OCI-LY1 (cell line): ENCODE measurements around the gene DTNBP1.

Experiments
- H2AFZ ChIP-seq: fragments of 200-600 bp; sonication (generic), shearing (Covaris generic); 2 replicates; pipeline ENCODE4 v1.6.0; 2014; ENCODE audit warnings: antibody characterized with exemption, mild to moderate bottlenecking, low read length
- H3F3A ChIP-seq: fragments of 200-600 bp; sonication (generic), shearing (Covaris generic); 2 replicates; pipeline ENCODE4 v1.6.0; 2014; ENCODE audit warnings: mild to moderate bottlenecking, antibody characterized with exemption, low read length, moderate library complexity; ENCODE audit not compliant: insufficient read depth
- H3K27ac ChIP-seq: fragments of 200-600 bp; sonication (generic); 2 replicates; pipeline ENCODE4 v1.5.1; 2014; ENCODE audit warnings: low read length, mixed run types, mild to moderate bottlenecking, low read depth; ENCODE audit not compliant: poor library complexity, severe bottlenecking
- H3K27me3 ChIP-seq: fragments of 200-600 bp; sonication (generic); 2 replicates; pipeline ENCODE4 v1.6.0; 2014; ENCODE audit warnings: antibody characterized with exemption, mild to moderate bottlenecking, low read length, moderate library complexity; ENCODE audit not compliant: insufficient read depth
- H3K36me3 ChIP-seq: fragments of 200-600 bp; sonication (generic); 2 replicates; pipeline ENCODE4 v1.6.1; 2014; ENCODE audit warnings: mild to moderate bottlenecking, antibody characterized with exemption, low read length, moderate library complexity, mixed read lengths; ENCODE audit not compliant: insufficient read depth
- H3K4me1 ChIP-seq: fragments of 200-600 bp; sonication (generic); 2 replicates; pipeline ENCODE4 v1.5.1; 2014; ENCODE audit warnings: mild to moderate bottlenecking, low read length, moderate library complexity; ENCODE audit not compliant: insufficient read depth, severe bottlenecking
- H3K4me2 ChIP-seq: fragments of 200-600 bp; sonication (generic), shearing (Covaris generic); 2 replicates; pipeline ENCODE4 v1.6.1; 2014; ENCODE audit warnings: low read length
- H3K4me3 ChIP-seq: fragments of 200-600 bp; sonication (generic); 2 replicates; pipeline ENCODE4 v1.5.1; 2014; ENCODE audit warnings: low read length, low read depth, mild to moderate bottlenecking, mixed read lengths; ENCODE audit not compliant: poor library complexity, severe bottlenecking
- H3K79me2 ChIP-seq: fragments of 200-600 bp; shearing (Covaris generic); 2 replicates; pipeline ENCODE4 v1.6.1; 2016; ENCODE audit warnings: mixed run types, low read length, mixed read lengths; ENCODE audit not compliant: insufficient read depth
- H3K9ac ChIP-seq: fragments of 200-600 bp; sonication (generic), shearing (Covaris generic); 2 replicates; pipeline ENCODE4 v1.6.1; 2014; ENCODE audit warnings: mild to moderate bottlenecking, low read length, mixed read lengths
- H3K9me2 ChIP-seq: fragments of 200-600 bp; sonication (generic), shearing (Covaris generic); 2 replicates; pipeline ENCODE4 v1.6.1; 2014; ENCODE audit warnings: low read depth, mild to moderate bottlenecking, low read length, mixed read lengths
- H3K9me3 ChIP-seq: fragments of 200-600 bp; shearing (Covaris generic); 2 replicates; pipeline ENCODE4 v1.6.1; 2014; ENCODE audit warnings: low read length, mixed read lengths
- H4K20me1 ChIP-seq: fragments of 200-600 bp; sonication (generic), shearing (Covaris generic); 2 replicates; pipeline ENCODE4 v1.6.0; 2016; ENCODE audit warnings: mild to moderate bottlenecking, low read length; ENCODE audit not compliant: insufficient read depth
- EZH2 ChIP-seq: fragments of 200-600 bp; sonication (generic), shearing (Covaris generic); IDR thresholded peaks from 2 replicates; pipeline ENCODE4 v1.8.0; 2017; ENCODE audit warnings: borderline replicate concordance, mixed run types, mild to moderate bottlenecking, antibody characterized with exemption, low read length, moderate library complexity, mixed read lengths
- TF ChIP-seq, protein P1 (sequence below): fragments of 200-600 bp; sonication (generic), shearing (Covaris generic); IDR thresholded peaks from 2 replicates; pipeline ENCODE4 v1.5.1; 2017; ENCODE audit warnings: mild to moderate bottlenecking, antibody characterized with exemption, low read length, moderate library complexity, mixed read lengths

DTNBP1 gene

DNA sequence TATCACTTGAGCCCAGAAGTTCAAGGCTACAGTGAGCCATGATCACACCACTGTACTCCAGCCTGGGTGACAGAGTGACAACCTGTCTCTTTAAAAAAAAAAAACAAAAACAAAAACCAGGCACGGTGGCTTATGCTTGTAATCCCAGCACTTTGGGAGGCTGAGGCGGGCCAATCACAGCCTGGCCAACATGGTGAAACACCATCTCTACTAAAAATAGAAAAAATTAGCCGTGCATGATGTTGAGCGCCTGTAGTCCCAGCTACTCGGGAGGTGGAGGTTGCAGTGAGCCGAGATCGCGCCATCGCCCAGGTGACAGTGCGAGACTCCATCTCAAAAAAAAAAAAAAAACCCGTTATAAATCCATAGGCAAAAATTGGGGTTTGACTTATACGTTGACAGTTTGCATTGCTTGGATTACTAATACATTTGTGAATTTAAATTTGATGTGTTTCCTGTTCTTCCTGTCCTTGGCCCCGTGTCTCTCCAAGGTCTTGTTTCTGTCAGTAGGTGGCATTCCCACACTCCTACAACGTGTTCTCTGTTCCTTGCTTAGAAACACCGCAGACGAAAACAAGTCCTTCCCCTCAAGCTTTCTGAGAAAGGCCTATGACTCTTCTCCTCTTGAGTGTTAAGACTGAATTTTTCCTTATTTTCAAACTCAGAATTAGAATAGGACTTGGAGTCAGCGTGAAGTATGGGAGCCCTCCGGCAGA, 147.0 kb downstream of the DTNBP1 start:
- H3K4me2 ChIP-seq = peak overlapping the region; percentile 43; the same call in 1 of the 2 replicates
- H3K9me2 ChIP-seq = no peaks in the 10 kb centered on the region
- peak overlapping the region; percentile 16 for H3K4me3 ChIP-seq
- H3K4me1 ChIP-seq = peaks cover 18% of the 10 kb centered on the region
- H2AFZ ChIP-seq = no peak overlapping the region
- no peaks in the 10 kb centered on the region for H3K27me3 ChIP-seq
- H3K9me3 ChIP-seq = no peaks in the 10 kb centered on the region
- no peak overlapping the region for H3K9ac ChIP-seq
- H4K20me1 ChIP-seq = no peaks in the 10 kb centered on the region
- TF ChIP-seq EZH2 = no peak
- TF ChIP-seq, protein P1, sequence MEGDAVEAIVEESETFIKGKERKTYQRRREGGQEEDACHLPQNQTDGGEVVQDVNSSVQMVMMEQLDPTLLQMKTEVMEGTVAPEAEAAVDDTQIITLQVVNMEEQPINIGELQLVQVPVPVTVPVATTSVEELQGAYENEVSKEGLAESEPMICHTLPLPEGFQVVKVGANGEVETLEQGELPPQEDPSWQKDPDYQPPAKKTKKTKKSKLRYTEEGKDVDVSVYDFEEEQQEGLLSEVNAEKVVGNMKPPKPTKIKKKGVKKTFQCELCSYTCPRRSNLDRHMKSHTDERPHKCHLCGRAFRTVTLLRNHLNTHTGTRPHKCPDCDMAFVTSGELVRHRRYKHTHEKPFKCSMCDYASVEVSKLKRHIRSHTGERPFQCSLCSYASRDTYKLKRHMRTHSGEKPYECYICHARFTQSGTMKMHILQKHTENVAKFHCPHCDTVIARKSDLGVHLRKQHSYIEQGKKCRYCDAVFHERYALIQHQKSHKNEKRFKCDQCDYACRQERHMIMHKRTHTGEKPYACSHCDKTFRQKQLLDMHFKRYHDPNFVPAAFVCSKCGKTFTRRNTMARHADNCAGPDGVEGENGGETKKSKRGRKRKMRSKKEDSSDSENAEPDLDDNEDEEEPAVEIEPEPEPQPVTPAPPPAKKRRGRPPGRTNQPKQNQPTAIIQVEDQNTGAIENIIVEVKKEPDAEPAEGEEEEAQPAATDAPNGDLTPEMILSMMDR = peak; percentile 19; the same call in 1 of the 2 replicates
- H3F3A ChIP-seq = no peaks in the 10 kb centered on the region
- H3K79me2 ChIP-seq = no peaks in the 10 kb centered on the region
- peaks cover 8% of the 10 kb centered on the region; the same call in 1 of the 2 replicates for H3K36me3 ChIP-seq
- peak overlapping the region; percentile 52 for H3K27ac ChIP-seq

DNA sequence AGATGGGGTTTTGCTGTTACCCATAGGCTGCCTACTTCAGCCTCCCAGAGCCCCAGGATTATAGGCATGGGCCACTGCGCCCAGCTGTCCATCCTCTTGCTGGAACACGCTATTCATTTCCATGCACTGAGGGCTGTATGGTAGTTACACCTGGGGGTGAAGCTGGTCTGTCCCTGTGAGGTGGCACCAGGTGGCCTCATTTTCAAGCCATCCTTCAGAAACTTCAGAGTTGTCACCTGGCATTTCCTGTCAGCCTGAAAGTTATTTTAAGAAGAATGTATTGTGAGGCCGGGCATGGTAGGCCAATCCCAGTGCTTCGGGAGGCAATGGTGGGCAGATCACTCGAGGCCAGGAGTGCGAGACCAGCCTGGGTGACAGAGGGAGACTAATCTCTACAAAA, 147.6 kb downstream of the DTNBP1 start:
- H3K27me3 ChIP-seq = no peaks in the 10 kb centered on the region
- H3K79me2 ChIP-seq = no peaks in the 10 kb centered on the region
- H3K4me1 ChIP-seq = peaks cover 18% of the 10 kb centered on the region
- no peak overlapping the region for H3K4me3 ChIP-seq
- peak overlapping the region; percentile 52 for H3K27ac ChIP-seq
- H3K9ac ChIP-seq = no peak overlapping the region
- H3K36me3 ChIP-seq = peaks cover 8% of the 10 kb centered on the region; the same call in 1 of the 2 replicates
- no peaks in the 10 kb centered on the region for H4K20me1 ChIP-seq
- no peaks in the 10 kb centered on the region for H3F3A ChIP-seq
- TF ChIP-seq, protein P1 = no peak
- no peak for TF ChIP-seq EZH2
- H3K9me2 ChIP-seq = no peaks in the 10 kb centered on the region
- H2AFZ ChIP-seq = no peak overlapping the region
- no peaks in the 10 kb centered on the region for H3K9me3 ChIP-seq
- H3K4me2 ChIP-seq = peak overlapping the region; percentile 43; the same call in 1 of the 2 replicates

GRCh38 chr6:15513801-15514711, 148.8 kb downstream of the DTNBP1 start:
- no peak for TF ChIP-seq EZH2
- TF ChIP-seq, protein P1 = no peak
- no peaks in the 10 kb centered on the region for H4K20me1 ChIP-seq
- peaks cover 18% of the 10 kb centered on the region for H3K4me1 ChIP-seq
- H3K36me3 ChIP-seq = no peaks in the 10 kb centered on the region
- no peaks in the 10 kb centered on the region for H3K79me2 ChIP-seq
- no peak overlapping the region for H3K4me2 ChIP-seq
- H3K9me2 ChIP-seq = no peaks in the 10 kb centered on the region
- no peaks in the 10 kb centered on the region for H3F3A ChIP-seq
- H3K27me3 ChIP-seq = no peaks in the 10 kb centered on the region
- H2AFZ ChIP-seq = no peak overlapping the region
- H3K9me3 ChIP-seq = no peaks in the 10 kb centered on the region
- no peak overlapping the region for H3K9ac ChIP-seq
- no peak overlapping the region for H3K27ac ChIP-seq
- no peak overlapping the region for H3K4me3 ChIP-seq
